ENCODE data around the gene IL4R.

Gene IL4R

DNA sequence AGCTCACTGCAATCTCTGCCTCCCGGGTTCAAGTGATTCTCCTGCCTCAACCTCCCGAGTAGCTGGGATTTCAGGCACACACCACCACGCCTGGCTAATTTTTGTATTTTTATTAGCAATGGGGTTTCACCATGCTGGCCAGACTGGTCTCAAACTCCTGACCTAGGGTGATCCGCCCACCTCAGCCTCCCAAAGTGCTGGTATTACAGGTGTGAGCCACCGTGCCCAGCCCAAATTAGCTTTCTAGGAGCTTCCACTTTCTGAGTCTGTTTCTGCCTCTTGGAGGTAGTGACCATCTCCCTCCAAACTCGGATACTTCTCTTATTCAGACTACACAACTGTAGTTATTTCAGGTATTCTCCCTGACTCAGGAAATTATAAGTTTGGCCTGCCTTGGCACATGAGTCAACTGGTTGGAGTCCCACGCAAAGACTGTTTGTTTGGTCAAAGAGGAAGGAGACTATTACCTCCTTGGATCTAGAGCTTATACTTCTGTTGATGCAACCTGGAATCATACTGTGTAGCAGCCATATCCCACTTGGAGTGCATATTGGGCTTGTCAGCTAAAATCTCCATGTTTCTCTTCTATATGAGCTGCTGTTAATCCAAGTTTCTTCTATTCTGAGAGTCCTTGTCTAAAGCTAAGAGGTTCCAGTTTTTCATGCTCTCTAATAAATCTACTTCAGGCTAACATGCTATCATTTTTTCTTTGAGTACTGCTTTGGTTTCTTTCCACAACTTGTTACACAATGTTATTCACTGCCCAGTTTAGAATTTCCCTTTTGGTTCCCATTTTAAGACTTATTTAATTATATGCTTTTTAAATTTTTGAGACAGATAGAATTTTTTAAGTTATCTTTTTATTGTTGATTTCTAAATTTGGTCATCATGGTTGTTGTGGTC, 7.5 kb downstream of the IL4R start:
- Histone ChIP-seq H3K27me3 (ENCODE audit: control insufficient read depth in 3 of 3, insufficient read depth in 3 of 3, low read depth in 1 of 3, low read length in 3 of 3) (no peaks in the 10 kb centered on the region), H3K18ac (ENCODE audit: low read length) (no peak overlapping the region), H2AFZ (ENCODE audit: low read length) (no peak overlapping the region), H3K4me3 (ENCODE audit: low read length in 2 of 2) (no peak overlapping the region), H3K4ac (ENCODE audit: low read length) (no peak overlapping the region), H4K8ac (ENCODE audit: low read depth, low read length) (no peak overlapping the region), H3K9me3 (replicated peaks in 1 of 2; ENCODE audit: control insufficient read depth in 2 of 2, insufficient read depth in 1 of 2, low read depth in 1 of 2, low read length in 2 of 2) (no peaks in the 10 kb centered on the region), H3K23ac (ENCODE audit: low read depth, low read length, poor library complexity) (no peak overlapping the region), H2BK12ac (ENCODE audit: low read length) (no peak overlapping the region), H2BK5ac (ENCODE audit: low read length) (no peak overlapping the region), H3K27ac (replicated peaks; ENCODE audit: low read length) (no peak overlapping the region), H2BK15ac (ENCODE audit: low read length) (no peak overlapping the region), H3K9ac (ENCODE audit: low read depth, low read length, poor library complexity) (no peak overlapping the region), H3K36me3 (replicated peaks in 1 of 2; ENCODE audit: control insufficient read depth in 2 of 2, insufficient read depth in 2 of 2, low read length in 2 of 2) (no peaks in the 10 kb centered on the region), H3K4me1 (ENCODE audit: control insufficient read depth in 2 of 2, insufficient read depth in 1 of 2, low read depth in 1 of 2, low read length in 2 of 2) (no peaks in the 10 kb centered on the region), H3K4me2 (ENCODE audit: insufficient read depth, low read length, poor library complexity, severe bottlenecking) (no peak overlapping the region), H4K91ac (ENCODE audit: low read depth, low read length, poor library complexity) (no peak overlapping the region), H3K14ac (ENCODE audit: low read length) (no peak overlapping the region), H2BK120ac (ENCODE audit: low read depth, low read length) (no peak overlapping the region), H2AK5ac (ENCODE audit: low read depth, low read length) (no peak overlapping the region), H3K79me1 (ENCODE audit: low read depth, low read length) (no peaks in the 10 kb centered on the region)
- WGBS, 2 donors (ENCODE audit: extremely low coverage in 2 of 2, insufficient read length in 2 of 2, insufficient replicate concordance in 1 of 2): no CpG with 5 or more reads among the region's 7 CpGs
- DNase-seq (ENCODE audit: low spot score): no peak

DNA sequence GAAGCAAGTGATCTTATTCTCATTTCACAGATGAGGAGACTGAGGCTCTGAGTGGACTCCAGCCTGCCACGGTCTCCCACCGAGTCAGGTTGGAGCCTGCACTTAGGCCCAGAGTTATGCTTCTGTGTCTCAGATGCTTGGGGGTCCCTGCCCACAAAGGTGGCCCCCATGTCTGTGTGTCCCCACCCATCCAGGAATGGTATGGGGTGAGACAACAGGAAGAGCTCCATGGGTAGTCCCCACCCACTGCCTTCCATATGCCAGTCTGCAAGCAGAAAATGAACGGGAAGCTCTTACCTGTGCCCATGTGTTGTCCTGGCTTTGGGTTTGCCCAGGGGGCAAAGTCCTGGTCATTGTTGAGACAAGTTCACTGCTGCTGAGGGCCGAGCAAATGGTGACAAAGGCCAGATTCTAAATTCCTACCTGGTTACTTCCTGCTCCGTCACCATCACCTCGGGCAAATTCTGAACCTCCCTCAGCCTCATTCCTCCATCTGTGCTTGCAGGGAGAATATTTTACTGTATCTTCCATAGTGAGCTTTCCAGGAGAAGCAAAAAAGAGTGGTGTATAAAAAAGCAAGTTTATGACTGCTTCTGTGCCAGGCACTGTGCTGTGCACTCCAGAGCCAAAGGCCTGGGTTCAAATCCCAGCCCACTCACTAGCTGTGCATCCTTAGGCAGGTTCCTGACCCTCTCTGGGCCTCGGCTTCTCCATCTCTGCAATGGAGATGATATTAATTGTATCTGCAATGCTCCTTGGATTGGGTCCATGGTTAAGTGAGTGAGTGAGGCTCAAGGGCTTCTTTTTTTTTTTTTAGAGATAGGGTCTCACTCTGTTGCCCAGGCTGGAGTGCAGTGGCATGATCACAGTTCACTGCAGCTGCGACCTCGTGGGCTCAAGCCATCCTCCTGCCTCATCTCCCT, 9.3 kb downstream of the IL4R start:
- Histone ChIP-seq H2AFZ (ENCODE audit: low read length) (no peak overlapping the region), H4K8ac (ENCODE audit: low read depth, low read length) (no peak overlapping the region), H2BK120ac (ENCODE audit: low read depth, low read length) (peak overlapping the region; percentile 1), H3K9me3 (replicated peaks in 1 of 2; ENCODE audit: control insufficient read depth in 2 of 2, insufficient read depth in 1 of 2, low read depth in 1 of 2, low read length in 2 of 2) (no peaks in the 10 kb centered on the region), H3K9ac (ENCODE audit: low read depth, low read length, poor library complexity) (no peak overlapping the region), H3K4me1 (ENCODE audit: control insufficient read depth in 2 of 2, insufficient read depth in 1 of 2, low read depth in 1 of 2, low read length in 2 of 2) (peaks cover 4 to 8% of the 10 kb centered on the region in 2 donors), H3K36me3 (replicated peaks in 1 of 2; ENCODE audit: control insufficient read depth in 2 of 2, insufficient read depth in 2 of 2, low read length in 2 of 2) (no peaks in the 10 kb centered on the region), H4K91ac (ENCODE audit: low read depth, low read length, poor library complexity) (no peak overlapping the region), H3K27ac (replicated peaks; ENCODE audit: low read length) (no peak overlapping the region), H3K79me1 (ENCODE audit: low read depth, low read length) (no peaks in the 10 kb centered on the region), H2AK5ac (ENCODE audit: low read depth, low read length) (no peak overlapping the region), H3K4ac (ENCODE audit: low read length) (no peak overlapping the region), H2BK15ac (ENCODE audit: low read length) (no peak overlapping the region), H3K14ac (ENCODE audit: low read length) (no peak overlapping the region), H3K4me2 (ENCODE audit: insufficient read depth, low read length, poor library complexity, severe bottlenecking) (no peak overlapping the region), H2BK12ac (ENCODE audit: low read length) (no peak overlapping the region), H2BK5ac (ENCODE audit: low read length) (no peak overlapping the region), H3K4me3 (ENCODE audit: low read length in 2 of 2) (no peak overlapping the region), H3K18ac (ENCODE audit: low read length) (no peak overlapping the region), H3K27me3 (ENCODE audit: control insufficient read depth in 3 of 3, insufficient read depth in 3 of 3, low read depth in 1 of 3, low read length in 3 of 3) (no peaks in the 10 kb centered on the region), H3K23ac (ENCODE audit: low read depth, low read length, poor library complexity) (no peak overlapping the region)
- no peak for DNase-seq (ENCODE audit: low spot score)
- WGBS, 2 donors (ENCODE audit: extremely low coverage in 2 of 2, insufficient read length in 2 of 2, insufficient replicate concordance in 1 of 2): no CpG with 5 or more reads among the region's 9 CpGs

DNA sequence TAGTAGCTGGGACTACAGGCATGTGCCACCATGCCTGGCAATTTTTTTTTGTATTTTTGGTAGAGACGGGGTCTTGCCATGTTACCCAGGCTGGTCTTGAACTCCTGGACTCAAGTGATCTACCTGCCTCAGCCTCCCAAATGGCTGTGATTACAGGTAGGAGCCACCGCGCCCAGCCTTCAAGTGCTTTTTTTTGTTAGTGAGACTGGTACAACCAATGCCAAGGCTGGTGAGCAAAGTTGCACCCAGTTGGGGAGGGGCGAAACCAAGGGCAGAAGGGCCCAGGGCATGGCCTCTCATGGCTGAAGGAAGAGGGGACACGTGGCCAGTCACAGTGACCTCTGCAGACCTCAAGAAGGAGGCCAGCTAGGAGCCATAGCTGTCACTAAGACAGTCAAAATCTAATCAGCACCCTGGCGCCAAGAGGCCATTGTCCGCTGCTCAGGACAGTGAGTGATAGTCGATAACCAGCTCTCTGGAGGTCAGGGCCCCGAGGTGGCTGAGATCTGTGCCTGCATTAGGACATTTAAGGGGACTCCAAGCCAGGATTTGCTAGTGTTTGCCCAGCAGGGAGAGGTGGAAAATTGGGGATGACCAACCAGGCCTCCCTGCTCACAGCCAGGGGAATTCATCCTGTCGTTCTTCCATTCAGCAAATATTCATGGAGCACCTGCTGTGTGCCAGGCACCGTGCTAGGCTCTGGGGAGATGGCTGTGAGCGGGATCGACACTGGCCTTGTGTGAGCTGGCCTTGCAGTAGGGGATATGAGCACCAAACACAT, 10.2 kb downstream of the IL4R start:
- H3K9me3 ChIP-seq (replicated peaks in 1 of 2; ENCODE audit: control insufficient read depth in 2 of 2, insufficient read depth in 1 of 2, low read depth in 1 of 2, low read length in 2 of 2): no peaks in the 10 kb centered on the region
- peaks cover 4 to 8% of the 10 kb centered on the region in 2 donors for H3K4me1 ChIP-seq (ENCODE audit: control insufficient read depth in 2 of 2, insufficient read depth in 1 of 2, low read depth in 1 of 2, low read length in 2 of 2)
- no peak overlapping the region for H2BK5ac ChIP-seq (ENCODE audit: low read length)
- H3K14ac ChIP-seq (ENCODE audit: low read length): no peak overlapping the region
- H3K4me3 ChIP-seq (ENCODE audit: low read length in 2 of 2): no peak overlapping the region
- H3K4ac ChIP-seq (ENCODE audit: low read length): no peak overlapping the region
- no peaks in the 10 kb centered on the region for H3K79me1 ChIP-seq (ENCODE audit: low read depth, low read length)
- no peak for DNase-seq (ENCODE audit: low spot score)
- H3K4me2 ChIP-seq (ENCODE audit: insufficient read depth, low read length, poor library complexity, severe bottlenecking): no peak overlapping the region
- no CpG with 5 or more reads among the region's 13 CpGs for WGBS, 2 donors (ENCODE audit: extremely low coverage in 2 of 2, insufficient read length in 2 of 2, insufficient replicate concordance in 1 of 2)
- no peak overlapping the region for H2AK5ac ChIP-seq (ENCODE audit: low read depth, low read length)
- H3K27me3 ChIP-seq (ENCODE audit: control insufficient read depth in 3 of 3, insufficient read depth in 3 of 3, low read depth in 1 of 3, low read length in 3 of 3): no peaks in the 10 kb centered on the region
- H3K9ac ChIP-seq (ENCODE audit: low read depth, low read length, poor library complexity): no peak overlapping the region
- no peak overlapping the region for H2AFZ ChIP-seq (ENCODE audit: low read length)
- no peak overlapping the region for H2BK120ac ChIP-seq (ENCODE audit: low read depth, low read length)
- no peaks in the 10 kb centered on the region for H3K36me3 ChIP-seq (replicated peaks in 1 of 2; ENCODE audit: control insufficient read depth in 2 of 2, insufficient read depth in 2 of 2, low read length in 2 of 2)
- H4K91ac ChIP-seq (ENCODE audit: low read depth, low read length, poor library complexity): no peak overlapping the region
- no peak overlapping the region for H3K23ac ChIP-seq (ENCODE audit: low read depth, low read length, poor library complexity)
- no peak overlapping the region for H3K27ac ChIP-seq (replicated peaks; ENCODE audit: low read length)
- H3K18ac ChIP-seq (ENCODE audit: low read length): no peak overlapping the region
- H2BK15ac ChIP-seq (ENCODE audit: low read length): no peak overlapping the region
- H4K8ac ChIP-seq (ENCODE audit: low read depth, low read length): no peak overlapping the region
- H2BK12ac ChIP-seq (ENCODE audit: low read length): no peak overlapping the region
